Thyroid gland (tissue), 4 donors: ENCODE data around the gene CKMT2. TPM values are rescaled to one million over a fixed set of nuclear protein-coding genes. Genes with fewer than 3 reads are reported as not detected.

ENCODE experiments used
- DNase-seq, 2 donors: peaks; one replicate each; pipeline ENCODE4 v3.0.0-alpha.2; 2019
- H3K27ac ChIP-seq, 3 donors: fragments of 200-600 bp; sonication (generic); 1 replicate in 2 of 3; 2 replicates in 1 of 3; pipeline ENCODE4 v1.5.1; 2016 to 2019; ENCODE audit warnings: mild to moderate bottlenecking in 1 of 3, moderate library complexity in 1 of 3
- H3K27me3 ChIP-seq: fragments of 200-600 bp; sonication (generic); one replicate; pipeline ENCODE4 v1.5.1; 2019
- H3K36me3 ChIP-seq, 2 donors: fragments of 200-600 bp; sonication (generic); one replicate each; pipeline ENCODE4 v1.5.1; 2016 to 2019
- H3K4me1 ChIP-seq, 2 donors: fragments of 200-600 bp; sonication (generic); one replicate each; pipeline ENCODE4 v1.5.1; 2017 to 2019
- H3K4me3 ChIP-seq, 3 donors: fragments of 200-600 bp; sonication (generic); replicated peaks in 1 of 3; 1 replicate in 2 of 3; 2 replicates in 1 of 3; pipeline ENCODE4 v1.5.1; 2016; ENCODE audit warnings: mild to moderate bottlenecking in 1 of 3
- H3K9me3 ChIP-seq: fragments of 200-600 bp; sonication (generic); one replicate; pipeline ENCODE4 v1.5.1; 2017
- POLR2A ChIP-seq, 2 donors: fragments of 450-650 bp; IDR thresholded peaks; one replicate each; pipeline ENCODE4 v1.6.1; 2017; ENCODE audit warnings: antibody characterized with exemption in 2 of 2, mild to moderate bottlenecking in 2 of 2, moderate library complexity in 1 of 2
- WGBS, 2 donors: methylation state at CpG; one replicate each; pipeline ENCODE4 v1.1.5; 2017; 5-methylcytosine and 5-hydroxymethylcytosine counted together
- intact Hi-C: fragments of 100-400 bp; cut with DNase I; formaldehyde crosslinking; loops from one replicate; pipeline ENCODE4 v1.15.1; 2023
- total RNA-seq, 4 donors: library from RNA; depleted of rRNA; stranded (reverse); fragments of >200 nt; gene quantifications; one replicate each; pipeline ENCODE4 v1.2.3, GENCODE V29; 2016
- TF ChIP-seq, protein P1 (sequence below), 6 experiments: fragments of 200-600 bp in 3 of 6; fragments of 450-650 bp in 3 of 6; sonication (generic) in 3 of 6; IDR thresholded peaks; one replicate each; pipeline ENCODE4 v1.5.1; 2016 to 2019; ENCODE audit warnings: antibody characterized with exemption in 6 of 6, mild to moderate bottlenecking in 2 of 6, inconsistent platforms in 1 of 6, moderate library complexity in 1 of 6

CKMT2 gene
- total RNA-seq, 4 donors from 2014 or later: 1.7 to 24.4 (median 16.1) TPM

DNA sequence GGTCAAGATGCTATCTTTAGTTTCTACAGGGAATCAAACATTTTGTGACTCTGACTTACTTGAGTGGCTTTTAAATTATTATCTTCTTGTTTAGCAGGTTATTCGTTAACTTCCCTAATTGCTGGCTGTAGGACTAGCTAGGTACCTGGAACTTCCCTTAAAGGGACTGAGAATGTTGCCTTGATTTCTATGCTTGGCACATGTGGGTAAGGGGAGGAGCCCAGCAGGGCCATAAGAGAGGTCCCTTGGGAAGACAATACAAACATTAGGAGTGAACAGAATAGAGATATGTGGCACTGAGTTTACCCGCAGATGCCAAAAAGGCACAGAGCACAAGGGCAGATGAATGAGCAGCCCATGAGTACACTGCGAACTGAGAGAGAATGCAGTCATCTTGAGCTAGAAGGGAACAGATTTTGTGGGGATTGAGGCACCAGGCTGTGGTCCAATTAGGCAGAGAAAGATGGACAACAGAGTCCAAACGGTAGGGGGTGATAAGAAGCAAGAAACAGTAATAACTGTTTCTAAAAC, 9.8 kb downstream of the CKMT2 start:
- Histone ChIP-seq H3K9me3 (no peaks in the 10 kb centered on the region), H3K27ac (no peak overlapping the region), H3K4me3 (no peak overlapping the region), H3K4me1 (no peaks in the 10 kb centered on the region), H3K27me3 (no peaks in the 10 kb centered on the region), H3K36me3 (no peaks in the 10 kb centered on the region)
- no peak for DNase-seq
- WGBS, 2 donors: 64 to 80% methylated on average over 4 of the region's 4 CpGs
- intact Hi-C loops: no loop called here
- no peak for TF ChIP-seq POLR2A (IDR thresholded peaks at IDR 0.05)
- TF ChIP-seq, protein P1, sequence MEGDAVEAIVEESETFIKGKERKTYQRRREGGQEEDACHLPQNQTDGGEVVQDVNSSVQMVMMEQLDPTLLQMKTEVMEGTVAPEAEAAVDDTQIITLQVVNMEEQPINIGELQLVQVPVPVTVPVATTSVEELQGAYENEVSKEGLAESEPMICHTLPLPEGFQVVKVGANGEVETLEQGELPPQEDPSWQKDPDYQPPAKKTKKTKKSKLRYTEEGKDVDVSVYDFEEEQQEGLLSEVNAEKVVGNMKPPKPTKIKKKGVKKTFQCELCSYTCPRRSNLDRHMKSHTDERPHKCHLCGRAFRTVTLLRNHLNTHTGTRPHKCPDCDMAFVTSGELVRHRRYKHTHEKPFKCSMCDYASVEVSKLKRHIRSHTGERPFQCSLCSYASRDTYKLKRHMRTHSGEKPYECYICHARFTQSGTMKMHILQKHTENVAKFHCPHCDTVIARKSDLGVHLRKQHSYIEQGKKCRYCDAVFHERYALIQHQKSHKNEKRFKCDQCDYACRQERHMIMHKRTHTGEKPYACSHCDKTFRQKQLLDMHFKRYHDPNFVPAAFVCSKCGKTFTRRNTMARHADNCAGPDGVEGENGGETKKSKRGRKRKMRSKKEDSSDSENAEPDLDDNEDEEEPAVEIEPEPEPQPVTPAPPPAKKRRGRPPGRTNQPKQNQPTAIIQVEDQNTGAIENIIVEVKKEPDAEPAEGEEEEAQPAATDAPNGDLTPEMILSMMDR (IDR thresholded peaks at IDR 0.05): no peak

DNA sequence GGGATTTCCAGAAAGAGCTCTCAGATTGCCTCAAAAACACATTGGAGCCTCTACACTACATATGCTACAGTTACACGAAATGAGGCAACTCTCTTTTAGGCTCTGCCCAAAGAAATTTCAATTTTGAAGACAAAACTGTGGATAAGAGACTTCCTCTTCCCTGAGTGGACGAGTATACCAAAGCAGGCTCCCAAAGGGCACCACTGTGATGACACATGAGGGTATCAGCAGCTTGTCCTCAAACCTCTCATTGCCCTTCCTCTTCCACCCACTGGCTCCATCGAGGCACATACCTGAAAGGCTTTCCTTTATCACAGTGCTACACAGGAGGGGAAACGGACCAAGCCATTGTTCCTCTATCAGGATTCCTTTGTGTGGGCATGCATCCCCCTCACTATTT, 11.3 kb downstream of the CKMT2 start:
- intact Hi-C loops: no loop called here
- no peak for DNase-seq
- no peaks in the 10 kb centered on the region for H3K4me1 ChIP-seq
- no peaks in the 10 kb centered on the region for H3K9me3 ChIP-seq
- no peaks in the 10 kb centered on the region for H3K27me3 ChIP-seq
- no peak overlapping the region for H3K27ac ChIP-seq
- 89 to 93% methylated on average over 4 of the region's 4 CpGs for WGBS, 2 donors
- H3K4me3 ChIP-seq: no peak overlapping the region
- TF ChIP-seq, protein P1 (IDR thresholded peaks at IDR 0.05): no peak
- no peak for TF ChIP-seq POLR2A (IDR thresholded peaks at IDR 0.05)
- H3K36me3 ChIP-seq: no peaks in the 10 kb centered on the region

DNA sequence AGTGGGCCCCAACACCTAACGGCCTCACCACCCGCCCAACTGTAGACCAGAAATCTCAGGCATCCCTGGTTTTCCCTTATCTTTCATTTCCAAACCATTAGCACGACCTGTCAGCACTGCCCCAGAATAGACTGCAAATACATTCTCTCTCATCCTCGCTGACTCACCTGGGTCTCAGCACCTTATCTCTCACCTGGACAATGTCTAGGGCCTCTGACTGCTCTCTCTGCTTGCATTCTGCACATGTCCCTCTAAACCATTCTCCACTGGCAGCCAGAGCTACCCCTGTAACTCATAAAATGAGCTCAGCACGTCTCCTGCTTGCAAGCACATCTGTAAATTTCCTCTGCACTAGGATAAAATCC, 12.7 kb downstream of the CKMT2 start:
- DNase-seq: no peak
- Histone ChIP-seq H3K36me3 (no peaks in the 10 kb centered on the region), H3K9me3 (no peaks in the 10 kb centered on the region), H3K4me3 (no peak overlapping the region), H3K27me3 (no peaks in the 10 kb centered on the region), H3K27ac (no peak overlapping the region), H3K4me1 (no peaks in the 10 kb centered on the region)
- intact Hi-C loops: no loop called here
- 83 to 92% methylated on average over 5 of the region's 5 CpGs for WGBS, 2 donors
- TF ChIP-seq POLR2A (IDR thresholded peaks at IDR 0.05): no peak
- TF ChIP-seq, protein P1 (IDR thresholded peaks at IDR 0.05): no peak

DNA sequence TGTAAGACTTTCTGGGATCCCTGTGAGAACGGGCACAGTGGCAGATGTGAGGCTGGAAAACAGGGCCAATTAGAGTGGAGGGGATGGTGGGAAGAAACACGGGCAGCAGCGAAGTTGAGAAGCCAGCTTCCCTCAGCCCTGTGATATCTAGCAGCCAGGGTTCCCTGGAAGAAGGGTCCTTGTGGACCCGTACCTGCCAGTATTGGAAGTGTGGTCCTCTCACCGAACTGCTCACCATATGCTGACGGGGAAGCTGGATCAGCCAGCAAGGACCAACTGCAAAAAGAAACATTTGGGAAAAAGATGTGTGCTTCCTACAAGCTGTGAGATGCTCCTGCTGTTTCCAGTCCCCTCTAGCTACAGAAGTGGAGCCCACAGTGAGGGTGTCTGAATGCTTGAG, 13.6 kb downstream of the CKMT2 start:
- Histone ChIP-seq H3K27me3 (no peaks in the 10 kb centered on the region), H3K36me3 (no peaks in the 10 kb centered on the region), H3K4me3 (no peak overlapping the region), H3K4me1 (no peaks in the 10 kb centered on the region), H3K27ac (no peak overlapping the region), H3K9me3 (no peaks in the 10 kb centered on the region)
- no peak for DNase-seq
- TF ChIP-seq, protein P1 (IDR thresholded peaks at IDR 0.05): no peak
- no peak for TF ChIP-seq POLR2A (IDR thresholded peaks at IDR 0.05)
- intact Hi-C loops: no loop called here
- WGBS, 2 donors: 92 to 94% methylated on average over 6 of the region's 6 CpGs

DNA sequence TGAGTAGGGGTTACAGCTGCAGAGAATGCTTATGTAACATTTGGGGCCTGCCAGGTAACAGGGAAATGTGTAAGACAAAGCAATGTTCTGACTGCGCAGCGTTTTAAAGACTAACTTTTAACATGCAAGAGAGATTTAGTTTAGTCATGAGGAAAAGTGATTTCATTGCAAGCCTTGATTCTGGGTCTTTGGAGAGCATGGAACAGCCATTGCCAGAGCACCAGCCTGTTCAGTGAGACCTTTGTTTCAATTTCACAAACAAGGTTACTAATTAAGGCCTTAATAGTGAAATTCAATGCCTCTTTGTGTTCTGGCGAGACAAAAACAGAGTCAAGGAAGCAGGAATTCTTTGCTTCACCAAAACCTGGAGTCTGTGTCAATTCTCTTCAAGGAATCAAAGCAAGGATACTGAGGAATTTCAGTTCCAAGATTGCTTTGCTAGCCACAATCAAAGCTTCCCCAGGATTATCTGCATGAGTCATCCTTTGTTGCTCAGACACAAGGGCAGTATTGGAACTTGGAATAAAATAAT, 14.4 kb downstream of the CKMT2 start:
- intact Hi-C loops: no loop called here
- H3K27ac ChIP-seq: no peak overlapping the region

More for the DNA sequence above, 14.4 kb downstream of the CKMT2 start:
- no peaks in the 10 kb centered on the region for H3K36me3 ChIP-seq
- H3K27me3 ChIP-seq: no peaks in the 10 kb centered on the region
- H3K4me1 ChIP-seq: no peaks in the 10 kb centered on the region
- no peak for TF ChIP-seq POLR2A (IDR thresholded peaks at IDR 0.05)
- TF ChIP-seq, protein P1 (IDR thresholded peaks at IDR 0.05): no peak
- no peaks in the 10 kb centered on the region for H3K9me3 ChIP-seq
- H3K4me3 ChIP-seq: no peak overlapping the region
- DNase-seq: no peak
- WGBS, 2 donors: 88 to 91% methylated on average over 3 of the region's 3 CpGs
